Activated CD8-positive, alpha-beta T cell treated with anti-CD3 and anti-CD28 coated beads for 36 hours (primary cell): ENCODE results near the gene CDC5L. TPM values are rescaled to one million over a fixed set of nuclear protein-coding genes. Genes with fewer than 3 reads are reported as not detected.

Experiments
- ATAC-seq: fragments of 200-7000 bp; cut with Tn5 transposase; one replicate; pipeline ENCODE4 v1.10.0; 2021; ENCODE audit warnings: mild to moderate bottlenecking, moderate library complexity
- CTCF ChIA-PET: fragments of 350-600 bp; sonication (Branson Sonifier 250); formaldehyde crosslinking; loops from one replicate; lab custom pipeline; 2021; ENCODE audit warnings: antibody characterized with exemption; lab: Charles Lee
- POLR2A ChIA-PET: fragments of 350-600 bp; sonication (Branson Sonifier 250); formaldehyde crosslinking; loops from one replicate; lab custom pipeline; 2021; ENCODE audit warnings: antibody characterized with exemption; lab: Charles Lee
- DNase-seq: peaks from one replicate; pipeline ENCODE4 v3.0.0-alpha.2; 2020
- H3K27ac Mint-ChIP-seq: one replicate; pipeline ENCODE4 v1.8.0; 2021; ENCODE audit warnings: mild to moderate bottlenecking, mixed read lengths
- H3K27me3 Mint-ChIP-seq: one replicate; pipeline ENCODE4 v1.8.0; 2021; ENCODE audit warnings: mixed read lengths
- H3K36me3 Mint-ChIP-seq: one replicate; pipeline ENCODE4 v1.8.0; 2021; ENCODE audit warnings: low read depth, mixed read lengths
- H3K4me1 Mint-ChIP-seq: one replicate; pipeline ENCODE4 v1.8.0; 2021; ENCODE audit warnings: low read depth, mixed read lengths
- H3K4me3 Mint-ChIP-seq: one replicate; pipeline ENCODE4 v1.8.0; 2021; ENCODE audit warnings: mild to moderate bottlenecking, moderate library complexity, mixed read lengths
- H3K9me3 Mint-ChIP-seq: one replicate; pipeline ENCODE4 v1.8.0; 2021; ENCODE audit warnings: mixed read lengths
- intact Hi-C: fragments of 100-400 bp; cut with micrococcal nuclease; formaldehyde crosslinking; loops from one replicate; pipeline ENCODE4 v1.10.0; 2022
- total RNA-seq, 2 experiments: library from RNA; stranded (reverse); gene quantifications; one replicate each; pipeline ENCODE4 v1.2.3, GENCODE V29; 2021
- TF ChIP-seq, protein P1 (sequence below): fragments of 200-600 bp; IDR thresholded peaks from one replicate; pipeline ENCODE4 v1.8.0; 2022; ENCODE audit warnings: antibody characterized with exemption, mild to moderate bottlenecking

The CDC5L gene
- total RNA-seq = 10 to 100 TPM; 20.4 to 21.4 TPM

DNA sequence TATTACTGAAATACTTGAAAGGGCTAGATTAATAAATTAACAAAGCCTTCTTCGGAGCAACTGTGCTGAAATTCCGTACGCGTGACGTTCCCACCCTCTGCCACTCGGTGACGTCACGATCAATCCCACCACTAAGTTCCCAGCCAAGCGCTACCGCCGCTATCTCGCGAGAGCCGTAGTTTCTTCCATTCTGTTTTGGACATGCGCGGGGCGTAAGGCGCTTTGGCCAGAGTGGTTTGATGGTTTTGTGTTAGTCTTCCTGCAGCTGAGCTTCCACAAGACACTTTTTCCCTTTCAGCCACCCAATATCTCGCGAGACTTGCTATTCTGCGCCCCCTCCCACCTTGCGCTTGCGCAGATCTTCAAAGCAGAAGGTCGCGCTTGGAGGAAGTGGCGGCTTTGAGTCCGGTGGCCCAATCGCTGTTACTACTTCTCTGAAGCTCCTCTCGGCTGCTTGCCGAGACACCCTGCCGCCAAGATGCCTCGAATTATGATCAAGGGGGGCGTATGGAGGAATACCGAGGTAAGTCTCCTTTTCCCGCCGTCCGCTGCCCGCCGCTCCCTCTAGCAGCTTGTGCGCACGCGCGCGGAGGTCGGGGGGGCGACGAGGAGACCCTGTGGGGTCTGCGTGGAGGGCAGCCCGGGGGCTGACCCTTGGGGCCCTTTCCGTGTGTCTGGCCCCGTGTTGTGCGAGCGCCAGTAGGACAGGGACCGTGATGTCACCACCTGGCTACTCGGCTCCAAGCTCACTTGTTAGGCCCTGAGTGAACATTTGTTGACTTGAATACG lies at the start of gene CDC5L:
TSS of gene CDC5L (plus strand) at position 361 of the 789 bp plus-strand sequence. CDS start at position 479, 118 bp downstream.
- Mint-ChIP-seq H3K4me1 (peaks cover 30% of the 10 kb centered on the region), H3K9me3 (no peaks in the 10 kb centered on the region), H3K27me3 (no peaks in the 10 kb centered on the region), H3K4me3 (peak within 1 kb of the TSS; percentile 98), H3K36me3 (peaks cover 33% of the 10 kb centered on the region), H3K27ac (peak within 1 kb of the TSS; percentile 99)
- DNase-seq = peak; percentile 98
- POLR2A ChIA-PET = interaction anchor here (0.8 to 1.8 kb wide), 6 partner anchors 10 to 141 kb away, joined by 3 to 12 read pairs (median 5); partner anchors contain the start of gene HSP90AB1
- CTCF ChIA-PET = interaction anchor here (1.3 to 1.9 kb wide), 5 partner anchors 9 to 120 kb away, joined by 3 to 8 read pairs (median 4); partner anchors contain the start of gene AARS2
- TF ChIP-seq, protein P1, sequence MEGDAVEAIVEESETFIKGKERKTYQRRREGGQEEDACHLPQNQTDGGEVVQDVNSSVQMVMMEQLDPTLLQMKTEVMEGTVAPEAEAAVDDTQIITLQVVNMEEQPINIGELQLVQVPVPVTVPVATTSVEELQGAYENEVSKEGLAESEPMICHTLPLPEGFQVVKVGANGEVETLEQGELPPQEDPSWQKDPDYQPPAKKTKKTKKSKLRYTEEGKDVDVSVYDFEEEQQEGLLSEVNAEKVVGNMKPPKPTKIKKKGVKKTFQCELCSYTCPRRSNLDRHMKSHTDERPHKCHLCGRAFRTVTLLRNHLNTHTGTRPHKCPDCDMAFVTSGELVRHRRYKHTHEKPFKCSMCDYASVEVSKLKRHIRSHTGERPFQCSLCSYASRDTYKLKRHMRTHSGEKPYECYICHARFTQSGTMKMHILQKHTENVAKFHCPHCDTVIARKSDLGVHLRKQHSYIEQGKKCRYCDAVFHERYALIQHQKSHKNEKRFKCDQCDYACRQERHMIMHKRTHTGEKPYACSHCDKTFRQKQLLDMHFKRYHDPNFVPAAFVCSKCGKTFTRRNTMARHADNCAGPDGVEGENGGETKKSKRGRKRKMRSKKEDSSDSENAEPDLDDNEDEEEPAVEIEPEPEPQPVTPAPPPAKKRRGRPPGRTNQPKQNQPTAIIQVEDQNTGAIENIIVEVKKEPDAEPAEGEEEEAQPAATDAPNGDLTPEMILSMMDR = no peak
- intact Hi-C loops = no loop called here
- peak; percentile 97 for ATAC-seq

- H3K27me3 Mint-ChIP-seq = peaks cover 19% of the 10 kb centered on the region
- no peaks in the 10 kb centered on the region for H3K36me3 Mint-ChIP-seq
- no peak overlapping the region for H3K27ac Mint-ChIP-seq
- CTCF ChIA-PET = interaction anchor here (0.6 to 8.4 kb wide), 34 partner anchors 9 to 243 kb away, joined by 3 to 165 read pairs (median 4); partner anchors contain the start of genes AARS2, NFKBIE, SLC35B2 and TMEM151B
- no peaks in the 10 kb centered on the region for H3K4me1 Mint-ChIP-seq
- TF ChIP-seq, protein P1 = peak; percentile 74
- POLR2A ChIA-PET = interaction anchor here (0.7 to 2.5 kb wide), 2 partner anchors 17 to 69 kb away, joined by 3 to 8 read pairs; partner anchors contain the start of gene TMEM151B
- H3K4me3 Mint-ChIP-seq = no peak overlapping the region
- intact Hi-C loops = loop anchor here (1.0 to 5.0 kb wide), 3 partner anchors 70 to 241 kb away; no protein-coding TSS in a partner anchor
- ATAC-seq = peak; percentile 89
- H3K9me3 Mint-ChIP-seq = no peaks in the 10 kb centered on the region
- peak; percentile 83 for DNase-seq
Measured at GRCh38 chr6:44338228-44339122, 49.0 kb upstream of the CDC5L start.

DNA sequence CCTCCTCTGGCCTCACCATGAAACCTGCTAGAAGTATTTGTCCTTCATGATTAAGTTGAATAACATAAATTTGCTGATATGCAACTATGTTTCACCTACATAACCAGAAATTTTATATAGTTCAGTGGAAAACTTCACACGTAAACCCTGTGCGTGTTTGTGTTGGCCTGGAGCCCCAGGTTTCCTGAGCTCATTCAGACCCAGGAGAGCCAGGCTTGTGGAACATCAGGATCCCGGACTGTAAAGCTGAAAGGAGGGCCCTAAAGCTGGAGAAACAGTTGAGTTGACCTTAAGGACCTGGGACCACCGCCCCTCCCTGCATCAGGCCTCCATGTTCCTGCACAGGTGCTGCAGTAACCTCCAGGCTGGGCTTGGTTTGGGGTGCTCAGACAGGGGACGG lies 48.2 kb upstream of the CDC5L start:
- intact Hi-C loops = loop anchor here (2.0 to 5.0 kb wide), 2 partner anchors 166 to 242 kb away; no protein-coding TSS in a partner anchor
- Mint-ChIP-seq H3K27ac (no peak overlapping the region), H3K27me3 (peaks cover 22% of the 10 kb centered on the region), H3K36me3 (no peaks in the 10 kb centered on the region), H3K4me3 (no peak overlapping the region), H3K4me1 (no peaks in the 10 kb centered on the region), H3K9me3 (no peaks in the 10 kb centered on the region)
- POLR2A ChIA-PET = interaction anchor here (2.5 kb wide), 1 partner anchor 70 kb away, joined by 8 read pairs; the partner anchor contains the start of gene TMEM151B
- CTCF ChIA-PET = interaction anchor here (0.6 to 8.4 kb wide), 17 partner anchors 9 to 243 kb away, joined by 3 to 165 read pairs (median 3); partner anchors contain the start of genes AARS2, NFKBIE and TMEM151B
- TF ChIP-seq, protein P1 = no peak
- DNase-seq (no peak), ATAC-seq (no peak)

- no peak overlapping the region for H3K27ac Mint-ChIP-seq
- no peaks in the 10 kb centered on the region for H3K36me3 Mint-ChIP-seq
- peak; percentile 64 for ATAC-seq
- H3K27me3 Mint-ChIP-seq = peaks cover 25% of the 10 kb centered on the region
- CTCF ChIA-PET = interaction anchor here (0.9 to 8.4 kb wide), 12 partner anchors 10 to 244 kb away, joined by 3 to 165 read pairs (median 3); partner anchors contain the start of genes NFKBIE and TMEM151B
- no peaks in the 10 kb centered on the region for H3K9me3 Mint-ChIP-seq
- no peaks in the 10 kb centered on the region for H3K4me1 Mint-ChIP-seq
- DNase-seq = peak; percentile 24
- intact Hi-C loops = loop anchor here (2.0 to 5.0 kb wide), 2 partner anchors 167 to 243 kb away; no protein-coding TSS in a partner anchor
- POLR2A ChIA-PET = interaction anchor here (0.8 kb wide), 1 partner anchor 44 kb away, joined by 3 read pairs; no protein-coding TSS in a partner anchor
- TF ChIP-seq, protein P1 = no peak
- H3K4me3 Mint-ChIP-seq = no peak overlapping the region
Measured at GRCh38 chr6:44339763-44340625, 47.5 kb upstream of the CDC5L start.
